HepG2 (cell line): ENCODE measurements around the gene SLIT3. TPM values are rescaled to one million over a fixed set of nuclear protein-coding genes. Genes with fewer than 3 reads are reported as not detected.

Experiments used
- CAMTA2 ChIP-seq: sonication (generic); formaldehyde crosslinking; IDR thresholded peaks from 2 replicates; pipeline ENCODE4 v1.4.0; 2020; ENCODE audit warnings: mild to moderate bottlenecking, missing genetic modification reagents, borderline replicate concordance
- KDM5B ChIP-seq: sonication (generic); formaldehyde crosslinking; IDR thresholded peaks from 2 replicates; pipeline ENCODE4 v1.4.0; 2020; ENCODE audit warnings: missing genetic modification reagents, mild to moderate bottlenecking, borderline replicate concordance
- MIXL1 ChIP-seq: IDR thresholded peaks from 2 replicates; pipeline ENCODE4 v1.6.1; 2016
- NFIB ChIP-seq: sonication (generic); formaldehyde crosslinking; IDR thresholded peaks from 2 replicates; pipeline ENCODE4 v1.9.0; 2021; ENCODE audit warnings: missing genetic modification reagents, mild to moderate bottlenecking, borderline replicate concordance
- RERE ChIP-seq: IDR thresholded peaks from 2 replicates; pipeline ENCODE4 v1.6.1; 2016; ENCODE audit warnings: low read depth, missing genetic modification reagents, missing compliant biosample characterization
- SRSF1 ChIP-seq: fragments of 200-400 bp; formaldehyde crosslinking; optimal IDR thresholded peaks from 2 replicates; pipeline ENCODE3; 2017; ENCODE audit warnings: mild to moderate bottlenecking, low read depth, low read length, moderate library complexity
- TIGD3 ChIP-seq: sonication (generic); formaldehyde crosslinking; IDR thresholded peaks from 2 replicates; pipeline ENCODE4 v1.5.1; 2020; ENCODE audit warnings: mild to moderate bottlenecking, missing genetic modification reagents, borderline replicate concordance
- ZBTB37 ChIP-seq: sonication (generic); formaldehyde crosslinking; IDR thresholded peaks from 2 replicates; pipeline ENCODE4 v1.4.0; 2020; ENCODE audit warnings: mild to moderate bottlenecking, missing genetic modification reagents
- ZNF331 ChIP-seq: sonication (generic); formaldehyde crosslinking; IDR thresholded peaks from 2 replicates; pipeline ENCODE4 v1.4.0; 2020; ENCODE audit warnings: missing genetic modification reagents
- ZNF441 ChIP-seq: sonication (generic); formaldehyde crosslinking; IDR thresholded peaks from 2 replicates; pipeline ENCODE4 v1.7.0; 2021; ENCODE audit warnings: missing genetic modification reagents, borderline replicate concordance
- ZNF713 ChIP-seq: sonication (generic); formaldehyde crosslinking; IDR thresholded peaks from 2 replicates; pipeline ENCODE4 v1.4.0; 2020; ENCODE audit warnings: mild to moderate bottlenecking, missing genetic modification reagents
- ZNF766 ChIP-seq: sonication (generic); formaldehyde crosslinking; IDR thresholded peaks from 2 replicates; pipeline ENCODE4 v1.5.0; 2020; ENCODE audit warnings: missing genetic modification reagents, borderline replicate concordance
- ZNF83 ChIP-seq: sonication (generic); formaldehyde crosslinking; IDR thresholded peaks from 2 replicates; pipeline ENCODE4 v1.4.0; 2020; ENCODE audit warnings: missing genetic modification reagents, mild to moderate bottlenecking, borderline replicate concordance
- ZSCAN20 ChIP-seq: sonication (generic); formaldehyde crosslinking; IDR thresholded peaks from 2 replicates; pipeline ENCODE4 v1.4.0; 2020; ENCODE audit warnings: missing genetic modification reagents, mild to moderate bottlenecking, borderline replicate concordance
- polyA plus RNA-seq, 8 experiments: library from polyadenylated mRNA; depleted of rRNA in 3 of 8; stranded (reverse) in 7 of 8; unstranded in 1 of 8; fragments of >200 nt; fragmentation: Illumina TruSeq in 4 of 8; extraction: Trizol in 4 of 8; gene quantifications; 2 replicates each; pipeline versions ENCODE4 v1.2.1 to v1.2.3, GENCODE V29; 2011 to 2016; ENCODE audit warnings: low read depth in 4 of 8, missing spikeins in 1 of 8, mixed read lengths in 1 of 8; ENCODE audit not compliant: insufficient read depth in 1 of 8
- total RNA-seq, 5 experiments: library from RNA; depleted of rRNA; stranded (reverse); fragments of >200 nt; fragmentation: Illumina TruSeq; extraction: Trizol; gene quantifications; 2 replicates each; pipeline ENCODE4 v1.2.3, GENCODE V29; 2016; ENCODE audit warnings: low read depth in 1 of 5
- TF ChIP-seq, protein P1 (sequence below): sonication (generic); formaldehyde crosslinking; IDR thresholded peaks from 2 replicates; pipeline ENCODE4 v1.8.0; 2022; ENCODE audit warnings: mild to moderate bottlenecking, missing genetic modification reagents
- TF ChIP-seq, protein P2 (sequence below): IDR thresholded peaks from 2 replicates; pipeline ENCODE4 v1.4.0; 2020; ENCODE audit warnings: mild to moderate bottlenecking, missing genetic modification reagents

SLIT3 gene
- total and polyA plus RNA-seq, 2 of the 13 experiments (the other 11 are each of a cell fraction or from before 2014, with no cell fraction given): not detected

GRCh38 chr5:168624850-168625364, 676.0 kb downstream of the SLIT3 start (continued):
- TF ChIP-seq MIXL1 (CRISPR knock-in tag) (peak; percentile 99), NFIB (CRISPR knock-in tag) (no peak), ZNF441 (CRISPR knock-in tag) (no peak), TIGD3 (CRISPR knock-in tag) (no peak), ZBTB37 (CRISPR knock-in tag) (no peak), CAMTA2 (CRISPR knock-in tag) (no peak), ZSCAN20 (CRISPR knock-in tag) (peak; percentile 65; the same call in 1 of the 2 replicates), SRSF1 (no peak), RERE (peak; percentile 72), KDM5B (CRISPR knock-in tag) (no peak), ZNF713 (no peak), ZNF83 (CRISPR knock-in tag) (no peak), ZNF766 (CRISPR knock-in tag) (no peak), ZNF331 (peak; percentile 73; the same call in 1 of the 2 replicates)
- TF ChIP-seq, protein P1, sequence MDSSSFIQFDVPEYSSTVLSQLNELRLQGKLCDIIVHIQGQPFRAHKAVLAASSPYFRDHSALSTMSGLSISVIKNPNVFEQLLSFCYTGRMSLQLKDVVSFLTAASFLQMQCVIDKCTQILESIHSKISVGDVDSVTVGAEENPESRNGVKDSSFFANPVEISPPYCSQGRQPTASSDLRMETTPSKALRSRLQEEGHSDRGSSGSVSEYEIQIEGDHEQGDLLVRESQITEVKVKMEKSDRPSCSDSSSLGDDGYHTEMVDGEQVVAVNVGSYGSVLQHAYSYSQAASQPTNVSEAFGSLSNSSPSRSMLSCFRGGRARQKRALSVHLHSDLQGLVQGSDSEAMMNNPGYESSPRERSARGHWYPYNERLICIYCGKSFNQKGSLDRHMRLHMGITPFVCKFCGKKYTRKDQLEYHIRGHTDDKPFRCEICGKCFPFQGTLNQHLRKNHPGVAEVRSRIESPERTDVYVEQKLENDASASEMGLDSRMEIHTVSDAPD (CRISPR knock-in tag): no peak
- TF ChIP-seq, protein P2, sequence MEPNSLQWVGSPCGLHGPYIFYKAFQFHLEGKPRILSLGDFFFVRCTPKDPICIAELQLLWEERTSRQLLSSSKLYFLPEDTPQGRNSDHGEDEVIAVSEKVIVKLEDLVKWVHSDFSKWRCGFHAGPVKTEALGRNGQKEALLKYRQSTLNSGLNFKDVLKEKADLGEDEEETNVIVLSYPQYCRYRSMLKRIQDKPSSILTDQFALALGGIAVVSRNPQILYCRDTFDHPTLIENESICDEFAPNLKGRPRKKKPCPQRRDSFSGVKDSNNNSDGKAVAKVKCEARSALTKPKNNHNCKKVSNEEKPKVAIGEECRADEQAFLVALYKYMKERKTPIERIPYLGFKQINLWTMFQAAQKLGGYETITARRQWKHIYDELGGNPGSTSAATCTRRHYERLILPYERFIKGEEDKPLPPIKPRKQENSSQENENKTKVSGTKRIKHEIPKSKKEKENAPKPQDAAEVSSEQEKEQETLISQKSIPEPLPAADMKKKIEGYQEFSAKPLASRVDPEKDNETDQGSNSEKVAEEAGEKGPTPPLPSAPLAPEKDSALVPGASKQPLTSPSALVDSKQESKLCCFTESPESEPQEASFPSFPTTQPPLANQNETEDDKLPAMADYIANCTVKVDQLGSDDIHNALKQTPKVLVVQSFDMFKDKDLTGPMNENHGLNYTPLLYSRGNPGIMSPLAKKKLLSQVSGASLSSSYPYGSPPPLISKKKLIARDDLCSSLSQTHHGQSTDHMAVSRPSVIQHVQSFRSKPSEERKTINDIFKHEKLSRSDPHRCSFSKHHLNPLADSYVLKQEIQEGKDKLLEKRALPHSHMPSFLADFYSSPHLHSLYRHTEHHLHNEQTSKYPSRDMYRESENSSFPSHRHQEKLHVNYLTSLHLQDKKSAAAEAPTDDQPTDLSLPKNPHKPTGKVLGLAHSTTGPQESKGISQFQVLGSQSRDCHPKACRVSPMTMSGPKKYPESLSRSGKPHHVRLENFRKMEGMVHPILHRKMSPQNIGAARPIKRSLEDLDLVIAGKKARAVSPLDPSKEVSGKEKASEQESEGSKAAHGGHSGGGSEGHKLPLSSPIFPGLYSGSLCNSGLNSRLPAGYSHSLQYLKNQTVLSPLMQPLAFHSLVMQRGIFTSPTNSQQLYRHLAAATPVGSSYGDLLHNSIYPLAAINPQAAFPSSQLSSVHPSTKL (CRISPR knock-in tag): peak; percentile 95
